ENCODE results near the gene TRDN.

The TRDN gene

GRCh38 chr6:123393331-123393730, 243.4 kb downstream of the TRDN start:
- H3K9me3 ChIP-seq (ENCODE audit: insufficient read depth, low read depth, low read length) = no peaks in the 10 kb centered on the region
- H3K4me1 ChIP-seq (ENCODE audit: insufficient read depth, low read length) = no peaks in the 10 kb centered on the region
- H3K9ac ChIP-seq (ENCODE audit: low read depth, low read length) = no peak overlapping the region
- no peaks in the 10 kb centered on the region for H3K27me3 ChIP-seq (ENCODE audit: insufficient read depth, low read length)
- H3K27ac ChIP-seq (ENCODE audit: low read length) = no peak overlapping the region
- no peaks in the 10 kb centered on the region for H3K36me3 ChIP-seq (ENCODE audit: insufficient read depth, low read depth, low read length)
- no peak overlapping the region for H3K4me3 ChIP-seq (ENCODE audit: low read length)

GRCh38 chr6:123383718-123384117, 253.0 kb downstream of the TRDN start:
- H3K9ac ChIP-seq (ENCODE audit: low read depth, low read length) = no peak overlapping the region
- H3K4me3 ChIP-seq (ENCODE audit: low read length) = no peak overlapping the region
- no peak overlapping the region for H3K27ac ChIP-seq (ENCODE audit: low read length)
- no peaks in the 10 kb centered on the region for H3K9me3 ChIP-seq (ENCODE audit: insufficient read depth, low read depth, low read length)
- no peaks in the 10 kb centered on the region for H3K36me3 ChIP-seq (ENCODE audit: insufficient read depth, low read depth, low read length)
- no peaks in the 10 kb centered on the region; the same call in 1 of the 2 replicates for H3K4me1 ChIP-seq (ENCODE audit: insufficient read depth, low read length)
- no peaks in the 10 kb centered on the region for H3K27me3 ChIP-seq (ENCODE audit: insufficient read depth, low read length)

GRCh38 chr6:123380257-123380656, 256.5 kb downstream of the TRDN start:
- Histone ChIP-seq H3K4me1 (ENCODE audit: insufficient read depth, low read length) (no peaks in the 10 kb centered on the region; the same call in 1 of the 2 replicates), H3K9ac (ENCODE audit: low read depth, low read length) (no peak overlapping the region), H3K36me3 (ENCODE audit: insufficient read depth, low read depth, low read length) (no peaks in the 10 kb centered on the region), H3K27me3 (ENCODE audit: insufficient read depth, low read length) (no peaks in the 10 kb centered on the region), H3K27ac (ENCODE audit: low read length) (no peak overlapping the region), H3K4me3 (ENCODE audit: low read length) (no peak overlapping the region), H3K9me3 (ENCODE audit: insufficient read depth, low read depth, low read length) (no peaks in the 10 kb centered on the region)

GRCh38 chr6:123372737-123373136, 264.0 kb downstream of the TRDN start:
- Histone ChIP-seq H3K27ac (ENCODE audit: low read length) (no peak overlapping the region), H3K4me3 (ENCODE audit: low read length) (no peak overlapping the region)

GRCh38 chr6:123363912-123364311, 272.8 kb downstream of the TRDN start:
- Histone ChIP-seq H3K27ac (ENCODE audit: low read length) (no peak overlapping the region), H3K4me3 (ENCODE audit: low read length) (no peak overlapping the region), H3K9ac (ENCODE audit: low read depth, low read length) (no peak overlapping the region), H3K27me3 (ENCODE audit: insufficient read depth, low read length) (no peaks in the 10 kb centered on the region), H3K4me1 (ENCODE audit: insufficient read depth, low read length) (no peaks in the 10 kb centered on the region), H3K9me3 (ENCODE audit: insufficient read depth, low read depth, low read length) (no peaks in the 10 kb centered on the region), H3K36me3 (ENCODE audit: insufficient read depth, low read depth, low read length) (no peaks in the 10 kb centered on the region)

More at GRCh38 chr6:123372737-123373136, 264.0 kb downstream of the TRDN start:
- H3K4me1 ChIP-seq (ENCODE audit: insufficient read depth, low read length) = no peaks in the 10 kb centered on the region
- H3K36me3 ChIP-seq (ENCODE audit: insufficient read depth, low read depth, low read length) = no peaks in the 10 kb centered on the region
- H3K9me3 ChIP-seq (ENCODE audit: insufficient read depth, low read depth, low read length) = no peaks in the 10 kb centered on the region
- H3K9ac ChIP-seq (ENCODE audit: low read depth, low read length) = no peak overlapping the region
- H3K27me3 ChIP-seq (ENCODE audit: insufficient read depth, low read length) = no peaks in the 10 kb centered on the region

GRCh38 chr6:123360359-123360758, 276.4 kb downstream of the TRDN start:
- no peak overlapping the region for H3K9ac ChIP-seq (ENCODE audit: low read depth, low read length)
- no peaks in the 10 kb centered on the region for H3K36me3 ChIP-seq (ENCODE audit: insufficient read depth, low read depth, low read length)
- no peaks in the 10 kb centered on the region for H3K27me3 ChIP-seq (ENCODE audit: insufficient read depth, low read length)
- no peaks in the 10 kb centered on the region for H3K9me3 ChIP-seq (ENCODE audit: insufficient read depth, low read depth, low read length)
- H3K27ac ChIP-seq (ENCODE audit: low read length) = no peak overlapping the region
- no peaks in the 10 kb centered on the region for H3K4me1 ChIP-seq (ENCODE audit: insufficient read depth, low read length)
- H3K4me3 ChIP-seq (ENCODE audit: low read length) = no peak overlapping the region

GRCh38 chr6:123352705-123353104, 284.0 kb downstream of the TRDN start:
- no peaks in the 10 kb centered on the region for H3K4me1 ChIP-seq (ENCODE audit: insufficient read depth, low read length)
- H3K36me3 ChIP-seq (ENCODE audit: insufficient read depth, low read depth, low read length) = no peaks in the 10 kb centered on the region
- H3K9ac ChIP-seq (ENCODE audit: low read depth, low read length) = no peak overlapping the region
- H3K9me3 ChIP-seq (ENCODE audit: insufficient read depth, low read depth, low read length) = no peaks in the 10 kb centered on the region
- H3K27me3 ChIP-seq (ENCODE audit: insufficient read depth, low read length) = no peaks in the 10 kb centered on the region
- no peak overlapping the region for H3K4me3 ChIP-seq (ENCODE audit: low read length)
- H3K27ac ChIP-seq (ENCODE audit: low read length) = no peak overlapping the region

- Histone ChIP-seq H3K4me3 (ENCODE audit: low read length) (no peak overlapping the region), H3K36me3 (ENCODE audit: insufficient read depth, low read depth, low read length) (no peaks in the 10 kb centered on the region), H3K9me3 (ENCODE audit: insufficient read depth, low read depth, low read length) (no peaks in the 10 kb centered on the region), H3K27me3 (ENCODE audit: insufficient read depth, low read length) (no peaks in the 10 kb centered on the region), H3K27ac (ENCODE audit: low read length) (no peak overlapping the region), H3K9ac (ENCODE audit: low read depth, low read length) (no peak overlapping the region), H3K4me1 (ENCODE audit: insufficient read depth, low read length) (no peaks in the 10 kb centered on the region)
These were observed 284.5 kb downstream of the TRDN start for GRCh38 chr6:123352279-123352678.

- Histone ChIP-seq H3K27ac (ENCODE audit: low read length) (no peak overlapping the region), H3K27me3 (ENCODE audit: insufficient read depth, low read length) (no peaks in the 10 kb centered on the region), H3K9me3 (ENCODE audit: insufficient read depth, low read depth, low read length) (no peaks in the 10 kb centered on the region), H3K9ac (ENCODE audit: low read depth, low read length) (no peak overlapping the region), H3K36me3 (ENCODE audit: insufficient read depth, low read depth, low read length) (no peaks in the 10 kb centered on the region), H3K4me1 (ENCODE audit: insufficient read depth, low read length) (no peaks in the 10 kb centered on the region), H3K4me3 (ENCODE audit: low read length) (no peak overlapping the region)
These were observed 292.9 kb downstream of the TRDN start for GRCh38 chr6:123343836-123344235.

- H3K4me3 ChIP-seq (ENCODE audit: low read length) = no peak overlapping the region
- H3K27me3 ChIP-seq (ENCODE audit: insufficient read depth, low read length) = no peaks in the 10 kb centered on the region
- H3K36me3 ChIP-seq (ENCODE audit: insufficient read depth, low read depth, low read length) = no peaks in the 10 kb centered on the region
- H3K9ac ChIP-seq (ENCODE audit: low read depth, low read length) = no peak overlapping the region
- no peak overlapping the region for H3K27ac ChIP-seq (ENCODE audit: low read length)
- H3K9me3 ChIP-seq (ENCODE audit: insufficient read depth, low read depth, low read length) = no peaks in the 10 kb centered on the region
- H3K4me1 ChIP-seq (ENCODE audit: insufficient read depth, low read length) = no peaks in the 10 kb centered on the region
These were observed 298.4 kb downstream of the TRDN start for GRCh38 chr6:123338394-123338793.

- H3K4me3 ChIP-seq (ENCODE audit: low read length) = no peak overlapping the region
- H3K9ac ChIP-seq (ENCODE audit: low read depth, low read length) = no peak overlapping the region
- H3K27ac ChIP-seq (ENCODE audit: low read length) = no peak overlapping the region
These were observed 303.6 kb downstream of the TRDN start for GRCh38 chr6:123333000-123333756.

GRCh38 chr6:123332070-123332469, 304.7 kb downstream of the TRDN start:
- Histone ChIP-seq H3K9ac (ENCODE audit: low read depth, low read length) (no peak overlapping the region), H3K27ac (ENCODE audit: low read length) (no peak overlapping the region), H3K9me3 (ENCODE audit: insufficient read depth, low read depth, low read length) (no peaks in the 10 kb centered on the region), H3K4me3 (ENCODE audit: low read length) (no peak overlapping the region), H3K27me3 (ENCODE audit: insufficient read depth, low read length) (no peaks in the 10 kb centered on the region), H3K4me1 (ENCODE audit: insufficient read depth, low read length) (no peaks in the 10 kb centered on the region), H3K36me3 (ENCODE audit: insufficient read depth, low read depth, low read length) (no peaks in the 10 kb centered on the region)

More at GRCh38 chr6:123333000-123333756, 303.6 kb downstream of the TRDN start:
- Histone ChIP-seq H3K27me3 (ENCODE audit: insufficient read depth, low read length) (no peaks in the 10 kb centered on the region), H3K9me3 (ENCODE audit: insufficient read depth, low read depth, low read length) (no peaks in the 10 kb centered on the region), H3K4me1 (ENCODE audit: insufficient read depth, low read length) (no peaks in the 10 kb centered on the region), H3K36me3 (ENCODE audit: insufficient read depth, low read depth, low read length) (no peaks in the 10 kb centered on the region)

Measured in iPS-20b (cell line).